Fibroblast of villous mesenchyme (primary cell): ENCODE data around the gene ZNF668. TPM values are rescaled to one million over a fixed set of nuclear protein-coding genes. Genes with fewer than 3 reads are reported as not detected.
A peak's percentile ranks its signal among the peaks of the same experiment; 100 is the strongest.
"Not testable (repeated sequence)": the region's sequence is repeated elsewhere in the genome, so short reads cannot be mapped to it uniquely, and the experiment has no call there.

Experiments used
- DNase-seq: peaks from one replicate; pipeline ENCODE4 v3.0.0-alpha.2; 2010; ENCODE audit warnings: low read depth
- H3K4me3 ChIP-seq: 2 replicates; pipeline ENCODE4 v1.5.1; 2011; ENCODE audit warnings: low read depth, mild to moderate bottlenecking, low read length
- total RNA-seq: library from RNA; depleted of rRNA; stranded (reverse); fragments of >200 nt; gene quantifications from 2 replicates; pipeline ENCODE4 v1.2.3, GENCODE V29; 2012
- TF ChIP-seq, protein P1 (sequence below): IDR thresholded peaks from 2 replicates; pipeline ENCODE4 v1.5.1; 2012; ENCODE audit warnings: low read depth, mild to moderate bottlenecking, low read length; ENCODE audit not compliant: insufficient read depth

The ZNF668 gene
- total RNA-seq, 1 donor = 16.0 TPM

DNA sequence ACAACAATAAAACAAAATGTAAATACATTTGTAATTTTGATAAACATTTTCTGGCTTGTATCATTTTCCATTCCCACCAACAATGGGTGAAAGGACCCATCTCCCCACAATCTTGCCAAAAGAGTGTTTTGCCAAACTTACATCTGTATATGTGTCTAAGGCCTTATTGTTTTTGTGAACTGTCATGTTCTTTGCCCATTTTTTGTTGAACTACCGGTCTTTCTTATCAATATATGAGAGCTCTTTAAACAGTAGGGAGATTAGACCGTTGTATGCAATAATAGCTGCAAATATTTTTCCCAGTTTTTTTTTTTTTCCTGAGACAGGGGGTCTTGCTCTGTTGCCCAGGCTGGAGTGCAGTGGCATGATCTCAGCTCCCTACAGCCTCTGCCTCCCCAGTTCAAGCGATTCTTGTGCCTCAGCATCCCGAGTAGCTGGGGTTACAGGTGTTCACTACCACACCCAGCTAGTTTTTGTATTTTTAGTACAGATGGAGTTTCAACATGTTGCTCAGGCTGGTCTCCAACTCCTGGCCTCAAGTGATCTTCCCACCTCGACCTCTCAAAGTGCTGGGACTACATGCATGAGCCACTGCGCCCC, 50.3 kb downstream of the ZNF668 start:
- TF ChIP-seq, protein P1, sequence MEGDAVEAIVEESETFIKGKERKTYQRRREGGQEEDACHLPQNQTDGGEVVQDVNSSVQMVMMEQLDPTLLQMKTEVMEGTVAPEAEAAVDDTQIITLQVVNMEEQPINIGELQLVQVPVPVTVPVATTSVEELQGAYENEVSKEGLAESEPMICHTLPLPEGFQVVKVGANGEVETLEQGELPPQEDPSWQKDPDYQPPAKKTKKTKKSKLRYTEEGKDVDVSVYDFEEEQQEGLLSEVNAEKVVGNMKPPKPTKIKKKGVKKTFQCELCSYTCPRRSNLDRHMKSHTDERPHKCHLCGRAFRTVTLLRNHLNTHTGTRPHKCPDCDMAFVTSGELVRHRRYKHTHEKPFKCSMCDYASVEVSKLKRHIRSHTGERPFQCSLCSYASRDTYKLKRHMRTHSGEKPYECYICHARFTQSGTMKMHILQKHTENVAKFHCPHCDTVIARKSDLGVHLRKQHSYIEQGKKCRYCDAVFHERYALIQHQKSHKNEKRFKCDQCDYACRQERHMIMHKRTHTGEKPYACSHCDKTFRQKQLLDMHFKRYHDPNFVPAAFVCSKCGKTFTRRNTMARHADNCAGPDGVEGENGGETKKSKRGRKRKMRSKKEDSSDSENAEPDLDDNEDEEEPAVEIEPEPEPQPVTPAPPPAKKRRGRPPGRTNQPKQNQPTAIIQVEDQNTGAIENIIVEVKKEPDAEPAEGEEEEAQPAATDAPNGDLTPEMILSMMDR = no peak
- DNase-seq = no peak

DNA sequence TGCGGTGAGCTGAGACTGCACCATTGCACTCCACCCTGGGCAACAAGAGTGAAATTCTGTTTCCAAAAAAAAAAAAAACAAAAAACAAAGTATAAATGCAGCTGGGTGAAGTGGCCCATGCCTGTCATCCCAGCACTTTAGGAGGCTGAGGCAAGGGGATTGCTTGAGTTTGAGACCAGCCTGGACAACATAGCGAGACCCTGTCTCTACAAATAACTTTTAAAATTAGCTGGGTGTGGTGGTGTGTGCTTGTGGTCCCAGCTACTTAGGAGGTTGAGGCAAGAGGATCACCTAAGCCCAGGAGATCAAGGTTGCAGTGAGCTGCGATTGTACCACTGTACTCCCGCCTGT, 50.8 kb downstream of the ZNF668 start:
- no peak for DNase-seq
- H3K4me3 ChIP-seq = no peak overlapping the region
- TF ChIP-seq, protein P1 = no peak

More for the DNA sequence above, 50.3 kb downstream of the ZNF668 start:
- no peak overlapping the region for H3K4me3 ChIP-seq

DNA sequence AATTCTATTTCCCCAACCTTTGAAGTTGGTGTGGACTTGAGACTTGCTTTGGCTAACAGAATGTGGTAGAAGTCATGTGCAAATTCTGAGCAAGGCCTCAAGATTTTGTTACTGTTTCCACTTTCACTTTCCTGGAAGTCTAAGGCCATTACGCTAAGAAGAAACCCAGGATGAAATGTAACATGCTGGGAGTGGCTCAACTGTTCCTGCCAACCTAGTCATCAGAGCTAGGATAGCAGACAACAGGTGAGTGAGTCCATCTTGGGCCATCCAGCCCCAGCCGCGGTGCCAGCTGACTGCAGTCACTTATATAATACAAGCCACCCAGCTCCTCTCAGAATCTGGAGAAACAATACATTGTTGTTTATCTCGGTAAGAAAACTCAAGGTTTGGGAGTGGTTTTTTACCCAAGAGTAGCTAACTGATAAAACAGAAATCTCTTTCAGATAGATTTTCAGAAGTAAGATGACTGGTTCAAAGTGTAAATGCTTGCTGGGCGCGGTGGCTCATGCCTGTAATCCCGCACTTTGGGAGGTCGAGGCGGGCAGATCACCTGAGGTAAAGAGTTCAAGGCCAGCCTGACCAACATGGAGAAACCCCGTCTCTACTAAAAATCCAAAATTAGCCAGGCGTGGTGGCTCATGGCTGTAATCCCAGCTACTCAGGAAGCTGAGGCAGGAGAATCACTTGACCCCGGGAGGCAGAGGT, 51.3 kb downstream of the ZNF668 start:
- TF ChIP-seq, protein P1 = no peak
- no peak overlapping the region for H3K4me3 ChIP-seq
- no peak for DNase-seq

DNA sequence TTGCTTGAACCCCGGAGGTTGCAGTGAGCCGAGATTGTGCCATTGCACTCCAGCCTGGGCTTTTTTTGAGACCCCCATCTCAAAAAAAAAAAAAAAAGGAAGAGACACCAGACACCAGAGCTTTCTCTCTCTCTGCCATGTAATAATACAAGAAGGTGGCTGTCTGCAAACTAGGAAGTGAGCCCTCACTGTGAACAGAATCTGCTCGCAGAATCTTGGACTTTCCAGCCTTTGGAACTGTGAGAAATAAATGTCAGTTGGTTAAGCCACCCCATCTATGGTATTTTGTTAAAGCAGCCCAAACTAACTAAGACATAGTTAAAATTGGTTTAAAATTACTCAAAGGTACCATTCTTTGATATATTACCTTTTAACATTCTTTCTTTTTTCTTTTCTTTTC, 53.5 kb downstream of the ZNF668 start:
- DNase-seq = no peak
- TF ChIP-seq, protein P1 = no peak
- H3K4me3 ChIP-seq = no peak overlapping the region

DNA sequence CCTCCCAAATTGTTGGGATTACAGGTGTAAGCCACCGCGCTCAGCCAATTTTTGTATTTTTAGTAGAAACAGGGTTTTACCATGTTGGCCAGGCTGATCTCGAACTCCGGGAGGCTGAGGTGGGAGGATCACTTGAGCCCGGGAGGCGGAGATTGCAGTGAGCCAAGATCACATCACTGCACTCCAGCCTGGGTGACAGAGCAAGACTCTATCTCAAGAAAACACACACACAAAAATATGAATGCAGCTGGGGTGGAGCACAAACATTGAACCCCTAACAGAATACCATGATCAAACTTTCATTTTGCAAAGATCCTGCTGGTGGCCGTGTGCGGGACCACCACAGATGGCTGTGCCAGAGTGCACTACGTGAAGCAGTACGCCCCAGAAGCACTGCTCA, 56.3 kb downstream of the ZNF668 start:
- DNase-seq, H3K4me3 ChIP-seq: not testable (repeated sequence)

DNA sequence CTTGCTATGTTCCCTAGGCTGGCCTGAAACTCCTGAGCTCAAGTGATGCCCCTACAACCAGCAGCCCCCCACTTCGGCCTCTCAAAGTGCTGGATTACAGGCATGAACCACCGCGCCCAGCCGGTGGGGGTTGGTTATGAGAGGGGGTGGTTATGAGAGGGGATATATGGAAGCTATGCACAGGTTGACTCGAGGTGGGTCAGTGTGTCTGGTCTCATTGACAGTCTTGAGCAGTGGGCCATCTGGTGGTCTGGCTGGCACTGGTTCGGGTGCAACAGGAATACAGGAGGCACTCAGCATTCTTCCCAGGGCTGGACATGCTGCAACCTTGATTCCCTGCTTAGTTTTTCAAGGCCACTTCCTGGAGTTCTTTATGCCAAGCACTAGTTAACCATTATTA, 58.0 kb downstream of the ZNF668 start:
- no peak overlapping the region for H3K4me3 ChIP-seq
- DNase-seq = no peak
- TF ChIP-seq, protein P1 = peak; percentile 8

DNA sequence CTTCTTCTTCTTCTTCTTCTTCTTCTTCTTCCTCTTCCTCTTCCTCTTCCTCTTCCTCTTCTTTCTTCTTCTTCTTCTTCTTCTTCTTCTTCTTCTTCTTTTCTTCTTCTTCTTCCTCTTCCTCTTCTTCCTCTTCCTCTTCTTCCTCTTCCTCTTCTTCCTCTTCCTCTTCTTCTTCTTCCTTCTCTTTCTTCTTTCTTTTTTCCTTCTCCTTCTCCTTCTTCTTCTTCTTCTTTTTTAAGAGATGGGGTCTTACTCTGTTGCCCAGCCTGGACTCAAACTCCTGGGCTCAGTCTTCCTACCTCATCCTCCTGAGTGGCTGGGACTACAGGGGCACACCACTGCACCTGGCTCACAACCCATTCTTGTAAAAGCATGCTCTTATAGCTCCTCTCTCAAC, 60.7 kb downstream of the ZNF668 start:
- H3K4me3 ChIP-seq, DNase-seq: not testable (repeated sequence)

DNA sequence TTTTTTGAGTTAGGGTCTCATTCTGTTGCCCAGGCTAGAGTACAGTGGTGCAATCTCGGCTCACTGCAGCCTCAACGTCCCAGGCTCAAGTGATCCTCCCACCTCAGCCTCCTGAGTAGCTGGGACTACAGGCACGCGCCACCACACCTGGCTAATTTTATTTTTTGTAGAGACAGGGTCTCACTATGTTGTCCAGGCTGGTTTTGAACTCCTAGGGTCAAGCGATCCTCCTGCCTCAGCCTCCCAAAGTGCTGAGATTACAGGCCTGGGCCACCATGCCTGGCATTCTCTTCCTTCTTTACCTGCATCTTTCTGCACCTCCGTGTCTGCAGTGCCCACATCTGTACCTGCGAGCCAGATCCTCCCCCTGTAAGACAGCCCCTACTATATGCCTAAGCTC, 62.2 kb downstream of the ZNF668 start:
- DNase-seq, H3K4me3 ChIP-seq: not testable (repeated sequence)

Other genes with a start within 250 kb of the ZNF668 start
- 35.0 and 51.2 TPM in 2 replicates for gene BCL7C, start 180.2 kb downstream of the ZNF668 start, total RNA-seq
- gene CTF1, start 177.6 kb downstream of the ZNF668 start, total RNA-seq = 3.2 and 3.5 TPM in 2 replicates
- gene FBXL19, start 150.7 kb downstream of the ZNF668 start, total RNA-seq = 26.8 and 29.3 TPM in 2 replicates
- gene ORAI3, start 125.2 kb downstream of the ZNF668 start, total RNA-seq = 43.6 and 45.7 TPM in 2 replicates
- gene SETD1A, start 116.5 kb downstream of the ZNF668 start, total RNA-seq = 3.5 and 8.1 TPM in 2 replicates
- 24.8 and 26.8 TPM in 2 replicates for gene HSD3B7, start 89.0 kb downstream of the ZNF668 start, total RNA-seq
- gene STX1B, start 63.6 kb downstream of the ZNF668 start, total RNA-seq = 2.2 and 2.6 TPM in 2 replicates
- gene STX4, start 40.7 kb downstream of the ZNF668 start, total RNA-seq = 15.5 and 24.2 TPM in 2 replicates
- gene ZNF646, start 182 bp upstream of the ZNF668 start, total RNA-seq = 13.4 and 15.8 TPM in 2 replicates
- 1.7 and 1.9 TPM in 2 replicates for gene PRSS53, start 14.7 kb upstream of the ZNF668 start, total RNA-seq
- gene VKORC1, start 20.6 kb upstream of the ZNF668 start, total RNA-seq = 68.2 and 76.0 TPM in 2 replicates
- 28.1 and 34.1 TPM in 2 replicates for gene BCKDK, start 34.1 kb upstream of the ZNF668 start, total RNA-seq
- gene KAT8, start 43.4 kb upstream of the ZNF668 start, total RNA-seq = 23.8 and 24.6 TPM in 2 replicates
- gene PRSS8, start 61.5 kb upstream of the ZNF668 start, total RNA-seq = under 0.01 TPM in 1 of 2 replicates, not detected in the other
- gene PRSS36, start 75.8 kb upstream of the ZNF668 start, total RNA-seq = under 0.01 and 0.32 TPM in 2 replicates
- 47.4 and 54.4 TPM in 2 replicates for gene FUS, start 105.9 kb upstream of the ZNF668 start, total RNA-seq
- 85.9 and 176 TPM in 2 replicates for gene PYCARD, start 128.5 kb upstream of the ZNF668 start, total RNA-seq
- not detected in 2 replicates for gene TRIM72, start 139.9 kb upstream of the ZNF668 start, total RNA-seq
- not detected in 2 replicates for gene PYDC1, start 142.9 kb upstream of the ZNF668 start, total RNA-seq
- not detected in 2 replicates for gene ITGAM, start 185.7 kb upstream of the ZNF668 start, total RNA-seq